Activated CD4-positive, alpha-beta T cell treated with anti-CD3 and anti-CD28 coated beads, Interleukin-2, amount 50 U/mL, for 1 hour (primary cell): ENCODE results near the gene DLEC1.
"Not testable (repeated sequence)": the region's sequence is repeated elsewhere in the genome, so short reads cannot be mapped to it uniquely, and the experiment has no call there.

Experiments used
- DNase-seq: peaks from one replicate; pipeline ENCODE4 v3.0.0-alpha.2; 2020

The DLEC1 gene

DNA sequence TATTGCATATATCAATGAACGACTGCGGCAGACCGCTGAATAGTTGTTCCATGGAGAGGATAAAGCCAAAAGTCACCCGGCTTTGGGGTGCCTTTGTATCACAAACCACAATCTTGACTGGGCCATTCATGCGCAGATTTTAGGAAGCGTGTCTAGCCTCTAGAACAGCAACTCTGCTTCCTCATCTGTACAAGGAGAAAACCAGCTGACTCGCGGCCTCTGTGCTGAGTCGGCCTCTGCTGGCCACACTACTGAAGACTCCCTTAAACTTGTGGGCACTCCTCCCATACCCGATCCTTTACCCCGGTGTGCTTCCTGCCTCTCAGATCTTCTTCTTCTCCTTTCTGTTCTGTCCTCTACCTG lies 872 bp downstream of the DLEC1 start:
- DNase-seq: peak; percentile 55

- DNase-seq: no peak
Observed at GRCh38 chr3:38040401-38040800, 1.4 kb downstream of the DLEC1 start.

GRCh38 chr3:38043486-38043885 lies 4.5 kb downstream of the DLEC1 start:
- no peak for DNase-seq

DNA sequence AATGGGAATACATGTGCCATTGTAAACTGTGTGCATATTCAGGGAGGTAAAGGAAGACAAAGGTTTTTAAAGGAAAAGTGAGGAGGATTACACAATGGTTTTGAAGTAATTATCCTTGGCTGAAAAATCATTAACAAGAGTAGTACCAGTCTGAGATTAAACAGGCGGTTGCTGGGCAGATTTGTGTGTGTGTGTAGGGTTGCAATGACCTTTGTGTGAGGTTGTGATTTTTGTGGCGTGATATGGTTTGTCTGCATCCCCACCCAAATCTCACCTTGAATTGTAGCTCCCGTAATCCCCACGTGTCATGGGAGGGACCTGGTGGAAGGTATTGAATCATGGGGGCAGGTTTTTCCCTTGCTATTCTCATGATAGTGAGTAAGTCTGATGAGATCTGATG lies 7.0 kb downstream of the DLEC1 start:
- DNase-seq: no peak

GRCh38 chr3:38046821-38047220 lies 7.8 kb downstream of the DLEC1 start:
- no peak for DNase-seq

DNA sequence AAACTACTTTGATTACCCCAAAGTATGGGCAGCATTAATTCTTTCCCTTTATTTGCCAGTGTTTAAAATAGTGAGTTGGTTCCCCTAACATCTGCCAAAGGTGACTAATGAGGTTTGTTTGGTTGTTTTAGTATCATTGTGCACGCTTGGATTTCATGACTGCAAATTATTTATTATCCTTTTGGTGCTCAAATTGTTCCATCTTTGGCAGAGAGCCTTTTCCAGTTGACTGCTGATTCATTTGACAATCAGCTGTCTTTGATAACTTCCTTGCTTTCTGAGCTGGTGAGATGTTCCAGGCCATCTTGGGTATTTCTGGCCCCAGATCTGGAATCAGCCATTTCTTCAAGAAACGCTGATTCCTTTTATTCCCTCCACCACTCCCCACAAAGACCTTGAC lies 8.9 kb downstream of the DLEC1 start:
- no peak for DNase-seq

DNA sequence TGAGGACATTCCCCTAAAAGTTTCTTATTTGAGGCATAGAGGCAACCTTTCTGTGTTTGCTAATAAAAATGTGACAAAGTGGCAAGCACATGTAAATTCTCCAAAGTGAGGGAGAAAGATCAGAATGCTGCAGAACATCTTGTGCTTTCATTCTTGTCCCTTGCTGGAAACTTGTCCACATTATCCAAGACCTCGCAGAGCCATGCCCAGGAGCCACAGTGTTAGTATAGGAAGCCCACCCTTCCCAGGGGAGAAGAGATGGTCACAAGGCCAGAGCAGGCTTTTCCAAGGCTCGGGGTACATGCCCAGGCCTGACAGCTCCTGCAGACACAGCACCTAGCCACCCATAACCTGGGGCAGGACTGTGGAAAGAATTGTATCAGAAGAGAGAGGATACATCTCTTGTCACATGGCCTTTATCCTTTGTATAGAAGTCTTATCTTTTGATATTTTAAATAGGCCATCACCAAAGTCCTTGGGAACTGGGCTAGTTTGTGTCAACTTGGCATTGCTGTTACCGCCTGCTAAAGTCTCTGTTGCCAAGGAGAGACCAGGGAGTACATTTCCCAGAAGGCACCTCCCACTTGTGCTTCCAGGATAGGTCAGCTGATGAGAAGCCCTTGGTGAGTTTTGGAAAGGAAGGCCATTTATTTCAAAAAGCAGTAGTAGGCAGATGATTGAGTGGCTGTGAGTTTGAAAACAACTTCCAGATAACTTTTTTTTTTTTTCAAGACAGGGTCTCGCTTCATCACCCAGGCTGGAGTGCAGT lies 10.5 kb downstream of the DLEC1 start:
- DNase-seq: no peak

DNA sequence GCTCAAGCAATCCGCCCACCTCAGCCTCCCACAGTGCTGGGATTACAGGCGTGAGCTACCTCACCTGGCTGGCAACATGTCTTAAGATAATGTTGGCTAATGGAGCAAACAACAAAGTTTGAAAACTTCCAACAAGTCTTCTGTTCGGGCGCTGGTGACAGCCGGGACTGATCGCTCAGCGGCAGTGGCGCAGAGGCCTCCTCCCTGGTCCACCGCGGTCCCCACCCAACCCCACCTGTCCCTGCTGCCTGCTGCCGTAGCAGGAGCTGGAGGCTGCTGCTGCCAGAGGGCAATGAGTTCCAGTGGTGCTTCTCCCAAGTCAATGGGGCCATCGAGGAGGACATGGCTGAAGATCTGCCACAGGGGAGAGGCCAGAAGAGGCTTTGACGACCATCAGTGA lies 12.1 kb downstream of the DLEC1 start:
- no peak for DNase-seq

DNA sequence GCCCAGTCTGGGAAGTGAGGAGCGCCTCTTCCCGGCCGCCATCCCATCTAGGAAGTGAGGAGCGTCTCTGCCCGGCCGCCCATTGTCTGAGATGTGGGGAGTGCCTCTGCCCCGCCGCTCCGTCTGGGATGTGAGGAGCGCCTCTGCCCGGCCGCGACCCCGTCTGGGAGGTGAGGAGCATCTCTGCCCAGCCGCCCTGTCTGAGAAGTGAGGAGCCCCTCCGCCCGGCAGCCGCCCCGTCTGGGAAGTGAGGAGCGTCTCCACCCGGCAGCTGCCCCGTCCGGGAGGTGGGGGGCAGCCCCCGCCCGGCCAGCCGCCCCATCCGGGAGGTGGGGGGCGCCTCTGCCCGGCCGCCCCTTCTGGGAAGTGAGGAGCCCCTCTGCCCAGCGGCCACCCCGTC lies 14.3 kb downstream of the DLEC1 start:
- not testable (repeated sequence) for DNase-seq

- not testable (repeated sequence) for DNase-seq
Observed at GRCh38 chr3:38053813-38054498, 14.9 kb downstream of the DLEC1 start.

DNA sequence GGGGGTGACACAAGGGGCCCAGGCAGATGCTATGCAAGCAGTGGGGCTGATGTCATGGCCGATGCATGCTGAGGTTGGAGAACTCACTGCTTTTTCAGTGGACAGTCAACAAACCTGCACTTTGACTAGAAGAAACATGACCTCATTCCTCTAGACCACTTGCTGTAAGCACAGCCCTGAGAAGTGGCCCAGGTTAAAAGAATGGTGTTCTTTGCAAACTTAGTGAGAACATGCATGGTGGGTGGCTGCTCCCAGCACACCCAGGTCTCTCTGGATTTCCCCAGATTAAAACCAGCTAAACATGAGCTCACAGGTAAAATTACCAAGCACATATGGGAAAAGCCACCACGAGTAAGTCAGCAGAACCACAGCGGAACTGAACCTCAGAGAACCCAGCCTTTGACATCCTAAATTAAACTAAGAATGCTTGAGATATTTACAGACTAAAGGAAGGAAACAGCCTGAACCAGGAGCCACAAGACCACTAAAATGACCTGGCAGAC lies 15.5 kb downstream of the DLEC1 start:
- no peak for DNase-seq

DNA sequence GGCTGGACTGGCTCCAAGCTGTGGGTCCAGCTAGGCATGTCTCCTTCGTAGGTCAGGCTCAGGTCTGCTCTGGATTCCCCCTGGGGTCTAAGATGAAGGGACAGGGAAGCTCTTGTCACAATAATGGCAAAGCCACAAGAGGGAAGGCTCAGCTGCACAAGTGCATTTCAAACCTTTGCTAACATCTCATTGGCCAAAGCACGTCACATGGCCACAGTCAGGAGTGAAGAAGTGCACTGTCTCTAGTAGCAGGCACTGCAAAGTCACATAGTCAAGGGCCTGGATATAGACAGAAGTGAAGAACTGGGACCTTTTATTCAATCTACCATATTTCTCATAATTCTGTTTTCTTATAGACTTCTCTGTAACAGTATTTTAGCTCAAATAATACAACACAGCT lies 20.1 kb downstream of the DLEC1 start:
- DNase-seq: no peak

DNA sequence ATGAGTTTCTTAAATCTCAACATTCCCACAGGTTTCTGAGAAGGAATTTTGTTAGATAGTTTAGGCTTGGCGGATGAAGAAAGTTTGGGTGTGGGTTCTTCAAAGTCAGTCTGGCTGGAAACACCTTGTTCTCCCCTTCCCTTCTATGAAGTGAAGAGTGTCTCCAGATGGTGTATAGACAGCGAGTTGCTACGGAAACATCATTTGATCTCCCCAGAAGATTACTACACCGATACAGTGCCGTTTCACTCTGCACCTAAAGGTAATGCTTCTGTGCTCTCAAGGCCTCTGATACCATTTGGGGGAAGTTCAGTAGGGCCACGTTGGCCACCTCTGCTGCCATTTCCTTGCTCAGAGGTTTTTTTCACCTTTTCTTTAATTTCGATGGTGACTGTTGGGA lies 20.6 kb downstream of the DLEC1 start:
- DNase-seq: no peak

DNA sequence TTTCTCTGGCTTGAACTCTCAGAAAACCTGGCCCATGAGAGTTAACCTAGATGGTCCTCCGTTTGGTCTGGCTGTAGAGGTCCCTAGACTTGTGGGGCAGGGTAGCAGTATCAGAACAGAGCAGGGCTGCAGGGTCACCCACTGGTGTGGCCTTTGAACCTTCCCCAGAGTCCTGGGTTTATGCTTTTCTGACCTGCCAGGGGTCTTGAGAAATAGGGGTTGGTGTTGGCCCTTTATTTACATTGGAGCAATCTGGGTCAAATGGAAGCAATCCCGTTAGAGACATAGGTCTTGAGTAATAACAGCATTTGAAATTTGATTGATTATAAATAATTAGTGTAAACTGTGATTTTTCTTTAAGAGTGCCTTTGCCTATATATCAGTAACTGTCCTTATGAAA lies 23.8 kb downstream of the DLEC1 start:
- no peak for DNase-seq

GRCh38 chr3:38064453-38064852 lies 25.4 kb downstream of the DLEC1 start:
- DNase-seq: not testable (repeated sequence)

DNA sequence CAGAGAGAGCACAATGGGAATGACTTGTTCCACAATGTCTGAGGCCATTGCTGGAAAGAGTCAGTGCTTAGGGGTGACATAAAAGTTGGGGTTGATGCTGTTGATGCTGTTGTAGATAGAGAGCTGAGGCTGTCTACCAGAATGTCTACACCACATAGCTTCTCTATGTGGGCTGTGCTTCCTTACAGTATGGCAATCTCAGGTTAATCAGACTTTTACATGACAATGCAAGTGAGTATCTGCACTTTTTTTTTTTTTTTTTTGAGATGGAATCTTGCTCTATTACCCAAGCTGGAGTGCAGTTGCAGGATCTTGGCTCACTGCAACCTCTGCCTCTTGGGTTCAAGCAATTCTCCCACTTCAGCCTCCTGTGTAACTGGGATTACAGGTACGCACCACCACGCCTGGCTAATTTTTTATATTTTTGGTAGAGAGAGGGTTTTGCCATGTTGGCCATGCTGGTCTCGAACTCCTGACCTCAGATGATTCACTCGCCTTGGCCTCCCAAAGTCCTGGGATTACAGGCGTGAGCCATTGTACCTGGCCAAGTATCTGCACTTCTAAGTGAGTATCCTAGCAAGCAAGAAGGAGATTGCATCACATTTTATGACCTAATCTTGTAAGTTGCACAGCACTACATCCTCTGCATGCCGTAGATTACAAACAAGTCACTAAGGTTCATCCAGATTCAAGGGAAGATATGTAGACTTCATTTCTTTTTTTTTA lies 28.7 kb downstream of the DLEC1 start:
- no peak for DNase-seq

DNA sequence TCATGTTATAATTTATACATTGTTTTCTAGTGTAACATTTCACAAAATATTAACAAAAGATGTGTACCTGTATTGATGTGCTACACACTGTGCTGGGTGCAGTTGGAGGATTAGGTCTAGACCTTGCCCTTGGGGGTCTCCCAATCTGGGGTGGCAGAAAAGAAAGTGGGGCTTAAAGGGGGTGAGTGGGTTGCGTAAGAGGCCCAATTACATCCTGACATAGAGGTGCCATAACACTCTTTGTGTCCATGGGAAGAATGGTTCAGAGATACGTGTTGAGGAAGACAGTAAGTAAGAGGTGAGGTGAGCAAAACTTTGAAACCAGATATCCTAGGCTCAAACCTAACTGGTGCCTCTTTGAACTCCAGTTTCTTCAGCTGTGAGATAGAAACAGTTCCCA lies 31.0 kb downstream of the DLEC1 start:
- no peak for DNase-seq

DNA sequence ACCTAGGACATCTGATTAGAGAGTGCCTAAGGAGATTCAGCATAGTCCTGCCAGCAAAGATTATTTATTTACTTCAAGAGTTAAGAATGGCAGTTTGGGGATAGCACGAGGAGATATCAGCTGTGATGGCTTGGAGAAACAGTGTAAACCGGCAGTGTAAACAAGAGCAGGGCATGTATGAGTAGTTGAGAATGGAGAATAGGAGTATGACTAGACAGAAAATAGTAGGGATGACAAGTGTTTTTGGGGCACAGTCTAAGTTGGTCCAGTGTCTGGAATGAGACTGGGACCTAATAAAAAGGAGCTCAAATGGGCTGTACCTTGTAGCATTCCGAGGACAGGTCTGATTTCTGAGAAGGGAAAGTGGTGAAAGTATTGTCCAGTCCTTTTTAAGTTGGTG lies 38.1 kb downstream of the DLEC1 start:
- DNase-seq: not testable (repeated sequence)

- not testable (repeated sequence) for DNase-seq
Observed at GRCh38 chr3:38082296-38082695, 43.3 kb downstream of the DLEC1 start.

- not testable (repeated sequence) for DNase-seq
Observed at GRCh38 chr3:38083254-38083653, 44.2 kb downstream of the DLEC1 start.

GRCh38 chr3:38083871-38084333 lies 44.9 kb downstream of the DLEC1 start:
- DNase-seq: no peak

DNA sequence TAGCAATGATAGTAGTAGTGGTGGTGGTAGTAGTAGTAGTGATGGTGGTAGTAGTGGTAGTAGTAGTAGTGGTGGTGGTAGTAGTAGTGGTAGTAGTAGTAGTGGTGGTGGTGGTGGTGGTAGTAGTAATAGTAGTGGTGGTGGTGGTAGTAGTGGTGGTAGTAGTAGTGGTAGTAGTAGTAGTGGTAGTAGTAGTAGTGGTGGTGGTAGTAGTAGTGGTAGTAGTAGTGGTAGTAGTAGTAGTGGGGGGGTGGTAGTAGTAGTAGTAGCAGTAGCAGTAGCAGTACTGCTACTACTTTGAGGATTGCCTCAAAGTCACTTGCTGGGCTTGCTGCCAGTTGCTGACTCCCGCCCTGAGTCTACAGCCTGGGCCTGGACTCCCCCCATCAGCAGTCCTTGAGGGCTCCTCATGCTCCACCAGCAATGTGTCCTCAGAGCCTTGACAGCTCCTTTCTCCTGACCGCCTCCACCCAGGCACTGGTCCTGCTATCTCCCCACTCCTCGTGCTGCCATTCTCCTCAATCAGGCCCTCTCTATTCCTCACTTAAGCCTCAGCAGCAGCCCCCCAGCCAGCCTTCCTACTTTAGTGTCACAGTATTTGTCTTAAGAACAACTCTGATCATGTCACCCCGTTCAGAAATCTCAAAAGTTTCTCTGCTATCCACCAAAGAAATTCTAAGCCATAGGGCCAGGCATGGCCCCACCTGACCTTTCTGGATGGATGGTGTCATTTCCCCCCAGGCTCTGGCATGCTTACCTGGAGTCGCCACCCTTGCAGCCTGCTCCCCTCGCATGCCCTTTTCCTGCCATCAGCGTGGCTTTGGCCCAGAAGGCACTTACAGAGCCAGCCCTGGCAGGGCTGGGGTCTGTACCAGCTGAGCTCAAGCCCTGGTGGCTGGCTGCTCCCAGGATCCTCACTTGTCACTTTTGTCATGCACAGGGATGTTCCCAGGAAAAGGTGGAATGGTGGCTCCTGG lies 45.6 kb downstream of the DLEC1 start:
- peak; percentile 8 for DNase-seq
